Measurements from ENCODE around the gene CMTM8.
A peak's percentile ranks its signal among the peaks of the same experiment; 100 is the strongest.

The CMTM8 gene

GRCh38 chr3:32276279-32276841 lies 37.9 kb downstream of the CMTM8 start:
- Mint-ChIP-seq H3K9me3 (no peaks in the 10 kb centered on the region), H3K27ac (no peak overlapping the region), H3K27me3 (no peaks in the 10 kb centered on the region), H3K4me3 (no peak overlapping the region), H3K4me1 (peaks cover 4 to 11% of the 10 kb centered on the region in 2 donors), H3K36me3 (no peaks in the 10 kb centered on the region)
- no peak for ATAC-seq (replicated peaks)
- DNase-seq: no peak

DNA sequence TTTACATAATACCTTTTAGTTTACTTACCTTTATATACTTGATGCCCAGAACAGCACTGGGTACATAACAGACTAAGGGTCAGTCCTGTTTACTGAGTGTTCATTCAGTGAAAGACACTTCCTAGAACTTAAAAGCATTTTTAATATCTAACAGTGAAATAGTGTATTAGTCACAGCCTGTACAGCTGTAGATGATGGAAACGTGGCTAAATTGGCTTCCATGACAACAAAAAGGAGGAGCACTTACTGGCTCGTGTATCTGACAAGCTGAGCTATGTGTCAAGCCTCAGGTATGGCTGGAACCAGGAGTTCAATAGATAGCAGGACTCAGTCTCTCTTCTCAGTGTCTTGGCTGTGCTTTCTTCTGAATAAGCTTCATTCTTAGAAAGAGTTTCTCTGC lies 40.2 kb downstream of the CMTM8 start:
- no peak for ATAC-seq (replicated peaks)
- H3K4me3 Mint-ChIP-seq: no peak overlapping the region

GRCh38 chr3:32280262-32280910 lies 41.9 kb downstream of the CMTM8 start:
- DNase-seq: no peak
- H3K27ac Mint-ChIP-seq: no peak overlapping the region
- H3K27me3 Mint-ChIP-seq: peaks cover 5 to 7% of the 10 kb centered on the region in 2 donors
- peaks cover 14 to 28% of the 10 kb centered on the region in 2 donors for H3K4me1 Mint-ChIP-seq
- no peaks in the 10 kb centered on the region for H3K36me3 Mint-ChIP-seq
- H3K4me3 Mint-ChIP-seq: no peak overlapping the region
- ATAC-seq (replicated peaks): no peak
- H3K9me3 Mint-ChIP-seq: no peaks in the 10 kb centered on the region

More for the DNA sequence above, 40.2 kb downstream of the CMTM8 start:
- peaks cover 14 to 23% of the 10 kb centered on the region in 2 donors for H3K4me1 Mint-ChIP-seq
- no peak for DNase-seq
- no peak overlapping the region for H3K27ac Mint-ChIP-seq
- H3K9me3 Mint-ChIP-seq: no peaks in the 10 kb centered on the region
- H3K36me3 Mint-ChIP-seq: no peaks in the 10 kb centered on the region
- peaks cover 5 to 7% of the 10 kb centered on the region in 2 donors for H3K27me3 Mint-ChIP-seq

- H3K9me3 Mint-ChIP-seq: no peaks in the 10 kb centered on the region
- peaks cover 19 to 31% of the 10 kb centered on the region in 2 donors for H3K4me1 Mint-ChIP-seq
- no peak for ATAC-seq (replicated peaks)
- peaks cover 5 to 7% of the 10 kb centered on the region in 2 donors for H3K27me3 Mint-ChIP-seq
- no peak overlapping the region for H3K27ac Mint-ChIP-seq
- no peak for DNase-seq
- H3K4me3 Mint-ChIP-seq: no peak overlapping the region
- no peaks in the 10 kb centered on the region for H3K36me3 Mint-ChIP-seq
Measured at GRCh38 chr3:32281570-32282106, 43.2 kb downstream of the CMTM8 start.

GRCh38 chr3:32282578-32283154 lies 44.2 kb downstream of the CMTM8 start:
- Mint-ChIP-seq H3K4me1 (peaks cover 19 to 33% of the 10 kb centered on the region in 2 donors), H3K27ac (no peak overlapping the region), H3K4me3 (no peak overlapping the region), H3K36me3 (no peaks in the 10 kb centered on the region), H3K27me3 (peaks cover 5 to 7% of the 10 kb centered on the region in 2 donors), H3K9me3 (no peaks in the 10 kb centered on the region)
- DNase-seq (no peak), ATAC-seq (replicated peaks) (no peak)

- peak; percentile 83 to 84 for ATAC-seq (replicated peaks)
- Mint-ChIP-seq H3K36me3 (no peaks in the 10 kb centered on the region), H3K27me3 (peaks cover 5 to 7% of the 10 kb centered on the region in 2 donors), H3K27ac (peak overlapping the region; percentile 31), H3K4me1 (peaks cover 19 to 33% of the 10 kb centered on the region in 2 donors), H3K9me3 (no peaks in the 10 kb centered on the region), H3K4me3 (peak overlapping the region; percentile 47 to 67)
- peak; percentile 15 for DNase-seq
Measured at GRCh38 chr3:32283304-32283703, 44.8 kb downstream of the CMTM8 start.

- H3K36me3 Mint-ChIP-seq: no peaks in the 10 kb centered on the region
- H3K4me1 Mint-ChIP-seq: peaks cover 19 to 43% of the 10 kb centered on the region in 2 donors
- H3K4me3 Mint-ChIP-seq: no peak overlapping the region
- H3K27ac Mint-ChIP-seq: no peak overlapping the region
- H3K27me3 Mint-ChIP-seq: peaks cover 5 to 7% of the 10 kb centered on the region in 2 donors
- no peak for DNase-seq
- ATAC-seq (replicated peaks): no peak
- H3K9me3 Mint-ChIP-seq: no peaks in the 10 kb centered on the region
Measured at GRCh38 chr3:32284443-32285212, 46.1 kb downstream of the CMTM8 start.

- Mint-ChIP-seq H3K4me1 (peaks cover 19 to 43% of the 10 kb centered on the region in 2 donors), H3K4me3 (peak overlapping the region in 1 of 2 donors; percentile 48), H3K36me3 (no peaks in the 10 kb centered on the region), H3K9me3 (no peaks in the 10 kb centered on the region), H3K27me3 (peaks cover 5 to 7% of the 10 kb centered on the region in 2 donors), H3K27ac (no peak overlapping the region)
- peak; percentile 50 to 57 for ATAC-seq (replicated peaks)
- no peak for DNase-seq
Measured at GRCh38 chr3:32285891-32286290, 47.4 kb downstream of the CMTM8 start.

- Mint-ChIP-seq H3K36me3 (no peaks in the 10 kb centered on the region), H3K4me1 (peaks cover 9 to 30% of the 10 kb centered on the region in 2 donors), H3K27ac (no peak overlapping the region), H3K9me3 (no peaks in the 10 kb centered on the region), H3K4me3 (no peak overlapping the region), H3K27me3 (no peaks in the 10 kb centered on the region)
- ATAC-seq (replicated peaks): peak in 1 of 2 donors; percentile 54
- DNase-seq: no peak
Measured at GRCh38 chr3:32288819-32289218, 50.3 kb downstream of the CMTM8 start.

GRCh38 chr3:32290619-32291018 lies 52.1 kb downstream of the CMTM8 start:
- Mint-ChIP-seq H3K27ac (no peak overlapping the region), H3K27me3 (no peaks in the 10 kb centered on the region), H3K36me3 (no peaks in the 10 kb centered on the region), H3K4me3 (no peak overlapping the region), H3K9me3 (no peaks in the 10 kb centered on the region), H3K4me1 (peaks cover 8 to 22% of the 10 kb centered on the region in 2 donors)
- DNase-seq (no peak), ATAC-seq (replicated peaks) (no peak)

GRCh38 chr3:32292085-32292796 lies 53.8 kb downstream of the CMTM8 start:
- no peak for DNase-seq
- no peak for ATAC-seq (replicated peaks)

GRCh38 chr3:32293903-32294302 lies 55.4 kb downstream of the CMTM8 start:
- Mint-ChIP-seq H3K4me1 (peaks cover 5 to 12% of the 10 kb centered on the region in 2 donors), H3K36me3 (no peaks in the 10 kb centered on the region), H3K27me3 (no peaks in the 10 kb centered on the region), H3K9me3 (no peaks in the 10 kb centered on the region), H3K4me3 (no peak overlapping the region), H3K27ac (no peak overlapping the region)
- ATAC-seq (replicated peaks) (no peak), DNase-seq (no peak)

More at GRCh38 chr3:32292085-32292796, 53.8 kb downstream of the CMTM8 start:
- Mint-ChIP-seq H3K4me3 (no peak overlapping the region), H3K27me3 (no peaks in the 10 kb centered on the region), H3K27ac (no peak overlapping the region), H3K9me3 (no peaks in the 10 kb centered on the region), H3K36me3 (no peaks in the 10 kb centered on the region), H3K4me1 (peaks cover 5 to 16% of the 10 kb centered on the region in 2 donors)

DNA sequence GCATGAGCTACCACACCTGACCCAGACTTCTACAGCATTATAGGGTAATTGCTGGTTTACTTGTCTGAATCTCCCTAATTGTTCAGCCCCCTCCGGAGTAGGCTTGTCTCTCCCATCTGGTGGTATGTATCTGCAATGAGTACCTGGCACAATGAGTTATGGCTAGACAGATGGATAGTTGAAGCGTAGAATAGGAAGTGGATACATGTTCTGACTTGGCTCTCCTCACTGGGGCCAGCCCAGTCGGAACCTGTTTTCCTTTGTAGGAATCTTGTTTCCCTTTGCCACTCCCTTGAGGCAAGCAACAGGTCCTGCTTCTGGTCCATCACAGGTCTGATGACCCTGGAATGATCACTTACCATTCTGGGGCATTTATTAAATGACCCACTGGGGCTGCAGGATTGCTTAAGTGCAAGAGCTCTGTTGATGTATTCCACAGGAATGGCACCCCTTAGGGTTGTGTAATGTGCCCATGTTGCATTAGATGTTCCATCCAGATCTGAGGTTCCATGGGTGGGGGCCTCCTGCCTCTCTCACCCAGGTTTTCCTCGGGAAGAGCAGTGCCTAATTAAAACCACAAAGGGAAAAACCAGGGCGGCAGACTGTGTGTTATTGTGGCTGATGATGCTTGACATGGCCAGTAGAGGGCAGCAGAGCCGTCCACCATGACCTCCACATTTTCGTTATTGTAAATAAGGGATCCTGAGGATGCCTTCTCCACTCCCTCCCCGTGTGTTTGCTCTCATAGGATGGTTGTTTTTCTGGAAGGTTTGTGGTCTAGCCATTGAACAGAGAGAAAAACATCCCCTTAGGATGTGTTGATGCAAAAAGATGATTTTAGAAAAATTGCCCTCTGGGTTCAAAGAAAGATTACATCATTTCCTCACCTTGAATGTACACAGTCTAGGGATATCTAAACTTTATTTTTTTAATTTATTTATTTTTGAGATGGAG lies 58.0 kb downstream of the CMTM8 start:
- H3K27me3 Mint-ChIP-seq: no peaks in the 10 kb centered on the region
- no peak overlapping the region for H3K4me3 Mint-ChIP-seq
- no peaks in the 10 kb centered on the region for H3K9me3 Mint-ChIP-seq
- H3K36me3 Mint-ChIP-seq: no peaks in the 10 kb centered on the region
- peaks cover 5 to 6% of the 10 kb centered on the region in 2 donors for H3K4me1 Mint-ChIP-seq
- ATAC-seq (replicated peaks): peak; percentile 74 to 75
- H3K27ac Mint-ChIP-seq: no peak overlapping the region
- peak; percentile 11 for DNase-seq
